T-helper 2 cell (primary cell): ENCODE measurements around the gene TEX264.
A peak's percentile ranks its signal among the peaks of the same experiment; 100 is the strongest.
"Not testable (repeated sequence)": the region's sequence is repeated elsewhere in the genome, so short reads cannot be mapped to it uniquely, and the experiment has no call there.

Experiments
- DNase-seq, 5 experiments: peaks; one replicate each; pipeline versions ENCODE4 v3.0.0 to v3.0.0-alpha.2; 2012 to 2022

Gene TEX264

GRCh38 chr3:51717947-51718346, 46.9 kb downstream of the TEX264 start:
- no peak for DNase-seq

GRCh38 chr3:51718547-51719409, 47.7 kb downstream of the TEX264 start:
- DNase-seq = peak in 2 of 5 experiments; percentile 17 to 75

- DNase-seq = no peak
Measured at GRCh38 chr3:51719410-51720025, 48.5 kb downstream of the TEX264 start.

GRCh38 chr3:51720292-51721061, 49.4 kb downstream of the TEX264 start:
- DNase-seq = no peak

GRCh38 chr3:51721062-51721745, 50.2 kb downstream of the TEX264 start:
- DNase-seq = no peak

- peak in 1 of 5 experiments; percentile 33 for DNase-seq
Measured at GRCh38 chr3:51722362-51722761, 51.3 kb downstream of the TEX264 start.

- no peak for DNase-seq
Measured at GRCh38 chr3:51727500-51727899, 56.4 kb downstream of the TEX264 start.

- DNase-seq = peak in 1 of 5 experiments; percentile 16
Measured at GRCh38 chr3:51729042-51729633, 58.1 kb downstream of the TEX264 start.

GRCh38 chr3:51733859-51734571, 63.0 kb downstream of the TEX264 start:
- DNase-seq = no peak

GRCh38 chr3:51734572-51734907, 63.5 kb downstream of the TEX264 start:
- DNase-seq = peak in 1 of 5 experiments; percentile 30

GRCh38 chr3:51735039-51735438, 64.0 kb downstream of the TEX264 start:
- no peak for DNase-seq

GRCh38 chr3:51735950-51736349, 64.9 kb downstream of the TEX264 start:
- no peak for DNase-seq

GRCh38 chr3:51739110-51739509, 68.1 kb downstream of the TEX264 start:
- no peak for DNase-seq

GRCh38 chr3:51742320-51742719, 71.3 kb downstream of the TEX264 start:
- not testable (repeated sequence) for DNase-seq

GRCh38 chr3:51742978-51743377, 71.9 kb downstream of the TEX264 start:
- DNase-seq = not testable (repeated sequence)

GRCh38 chr3:51747840-51748239, 76.8 kb downstream of the TEX264 start:
- DNase-seq = no peak

- DNase-seq = no peak
Measured at GRCh38 chr3:51748327-51748726, 77.3 kb downstream of the TEX264 start.

- no peak for DNase-seq
Measured at GRCh38 chr3:51750878-51751277, 79.8 kb downstream of the TEX264 start.

- DNase-seq = no peak
Measured at GRCh38 chr3:51751287-51751686, 80.2 kb downstream of the TEX264 start.
